Naive B cell (primary cell): ENCODE data around the gene VEGFA. TPM values are rescaled to one million over a fixed set of nuclear protein-coding genes. Genes with fewer than 3 reads are reported as not detected.
A peak's percentile ranks its signal among the peaks of the same experiment; 100 is the strongest.

ENCODE experiments used
- ATAC-seq, 2 donors: fragments of 150-1000 bp; cut with Tn5 transposase; 2 replicates each; pipeline ENCODE4 v1.10.0; 2021; ENCODE audit warnings: low read depth in 2 of 2, mild to moderate bottlenecking in 2 of 2, moderate library complexity in 2 of 2
- DNase-seq: peaks from one replicate; pipeline ENCODE4 v3.0.0; 2022
- H3K27ac Mint-ChIP-seq, 6 donors: one replicate each; pipeline ENCODE4 v1.8.0; 2020 to 2022; ENCODE audit warnings: mild to moderate bottlenecking in 6 of 6, mixed read lengths in 6 of 6, moderate library complexity in 5 of 6, inconsistent platforms in 2 of 6
- H3K27me3 Mint-ChIP-seq, 3 donors: one replicate each; pipeline ENCODE4 v1.8.0; 2021 to 2022; ENCODE audit warnings: mixed read lengths in 3 of 3, mild to moderate bottlenecking in 1 of 3
- H3K36me3 Mint-ChIP-seq, 2 donors: one replicate each; pipeline ENCODE4 v1.8.0; 2020 to 2022; ENCODE audit warnings: mixed read lengths in 2 of 2, inconsistent platforms in 1 of 2, mild to moderate bottlenecking in 1 of 2
- H3K4me1 Mint-ChIP-seq, 3 donors: one replicate each; pipeline ENCODE4 v1.8.0; 2020 to 2022; ENCODE audit warnings: mixed read lengths in 3 of 3, inconsistent platforms in 1 of 3, mild to moderate bottlenecking in 1 of 3, moderate library complexity in 1 of 3
- H3K4me3 Mint-ChIP-seq, 8 donors: one replicate each; pipeline ENCODE4 v1.8.0; 2020 to 2022; ENCODE audit warnings: mild to moderate bottlenecking in 8 of 8, mixed read lengths in 8 of 8, moderate library complexity in 8 of 8, inconsistent platforms in 2 of 8
- H3K9me3 Mint-ChIP-seq, 7 donors: one replicate each; pipeline ENCODE4 v1.8.0; 2020 to 2022; ENCODE audit warnings: mixed read lengths in 7 of 7, mild to moderate bottlenecking in 5 of 7, inconsistent platforms in 2 of 7, moderate library complexity in 1 of 7
- polyA plus RNA-seq, 6 donors: library from polyadenylated mRNA; unstranded; fragments of 300-500 nt; fragmentation: Illumina TruSeq; gene quantifications; one replicate each; pipeline ENCODE4 v1.2.3, GENCODE V29; 2021; ENCODE audit warnings: low read depth in 6 of 6

VEGFA gene
- polyA plus RNA-seq, 6 donors from 2014 or later: 0.08 to 0.70 (median 0.41) TPM; not detected in 2

DNA sequence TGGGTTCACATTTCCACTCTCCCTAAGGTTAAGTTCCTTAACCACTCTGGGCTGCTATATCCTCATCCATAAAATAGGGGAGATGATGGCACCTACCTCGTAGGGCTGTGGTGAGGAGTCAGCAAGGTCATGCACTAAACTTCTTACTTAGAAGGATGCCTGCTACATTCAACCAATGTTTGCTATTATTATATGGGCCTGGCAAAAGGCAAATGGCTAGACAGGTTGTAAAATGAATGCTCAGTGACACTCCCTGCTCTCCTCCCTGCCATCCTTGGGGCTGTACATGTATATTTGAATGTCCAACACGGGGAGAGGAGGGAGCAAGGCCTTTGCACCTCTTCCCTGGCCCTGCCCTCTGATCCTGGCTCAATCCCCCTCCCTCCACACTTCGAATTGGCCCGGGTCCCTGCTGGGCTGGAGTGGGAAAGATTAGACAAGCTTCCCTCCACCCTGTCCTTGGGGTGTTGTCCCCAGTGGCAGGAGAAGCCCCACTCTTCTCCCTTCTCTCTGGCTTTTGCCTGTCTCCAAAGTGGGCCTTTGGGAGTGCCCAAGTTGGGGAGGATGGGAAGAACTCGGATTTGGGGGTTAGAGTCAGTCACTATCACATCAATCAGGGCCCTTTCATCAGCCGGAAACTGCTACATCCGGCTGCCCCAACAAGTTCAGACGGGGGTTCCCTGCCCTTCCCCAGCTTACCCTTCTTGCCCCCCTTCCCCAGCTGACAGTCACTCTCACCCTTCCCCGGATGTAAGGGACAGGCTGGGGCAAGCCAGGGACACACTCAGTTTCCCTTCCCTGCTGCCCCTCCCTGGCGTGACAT, 36.3 kb upstream of the VEGFA start:
- peak overlapping the region in 3 of 8 donors; percentile 30 to 73 (median 57) for H3K4me3 Mint-ChIP-seq
- peaks cover 16 to 25% (median 22%) of the 10 kb centered on the region in 3 donors for H3K4me1 Mint-ChIP-seq
- ATAC-seq (peak; percentile 96 to 97), DNase-seq (peak; percentile 54)
- peaks cover 4 to 21% (median 17%) of the 10 kb centered on the region in 7 donors for H3K9me3 Mint-ChIP-seq
- H3K27me3 Mint-ChIP-seq: no peaks in the 10 kb centered on the region
- H3K27ac Mint-ChIP-seq: peak overlapping the region in 4 of 6 donors; percentile 89 to 98 (median 96)
- peaks cover 0 to 12% of the 10 kb centered on the region in 2 donors for H3K36me3 Mint-ChIP-seq

DNA sequence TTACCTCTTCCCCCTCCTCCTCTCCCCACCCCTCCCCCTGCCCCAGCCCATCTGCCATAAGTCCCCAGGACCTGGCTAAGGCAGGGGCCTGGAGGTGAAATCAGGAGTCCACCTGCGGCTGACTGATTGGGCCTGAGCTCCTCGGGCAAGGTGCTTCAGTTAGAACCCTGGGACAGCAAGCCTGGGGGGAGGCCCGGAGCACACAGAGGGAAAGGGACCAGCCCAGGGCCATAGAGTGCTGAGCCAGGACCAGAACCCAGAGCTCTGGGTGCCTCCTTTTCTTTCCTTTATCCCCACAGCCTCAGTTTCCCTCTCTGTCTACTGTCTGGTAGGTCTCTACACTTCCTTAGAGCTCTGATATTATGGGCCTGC, 35.7 kb upstream of the VEGFA start:
- Mint-ChIP-seq H3K9me3 (peaks cover 4 to 21% (median 12%) of the 10 kb centered on the region in 7 donors), H3K4me3 (peak overlapping the region in 4 of 8 donors; percentile 41 to 78 (median 58)), H3K27ac (peak overlapping the region in 4 of 6 donors; percentile 74 to 96 (median 91)), H3K36me3 (peaks cover 0 to 12% of the 10 kb centered on the region in 2 donors), H3K4me1 (peaks cover 16 to 25% (median 22%) of the 10 kb centered on the region in 3 donors), H3K27me3 (no peaks in the 10 kb centered on the region)
- DNase-seq (no peak), ATAC-seq (no peak)

GRCh38 chr6:43735642-43736199, 34.3 kb upstream of the VEGFA start:
- ATAC-seq: no peak
- Mint-ChIP-seq H3K9me3 (peaks cover 4 to 17% (median 9%) of the 10 kb centered on the region in 7 donors), H3K27ac (peak overlapping the region in 2 of 6 donors; percentile 32 to 96), H3K27me3 (no peaks in the 10 kb centered on the region), H3K36me3 (peaks cover 0 to 12% of the 10 kb centered on the region in 2 donors), H3K4me1 (peaks cover 16 to 25% (median 22%) of the 10 kb centered on the region in 3 donors), H3K4me3 (no peak overlapping the region)
- DNase-seq: no peak

DNA sequence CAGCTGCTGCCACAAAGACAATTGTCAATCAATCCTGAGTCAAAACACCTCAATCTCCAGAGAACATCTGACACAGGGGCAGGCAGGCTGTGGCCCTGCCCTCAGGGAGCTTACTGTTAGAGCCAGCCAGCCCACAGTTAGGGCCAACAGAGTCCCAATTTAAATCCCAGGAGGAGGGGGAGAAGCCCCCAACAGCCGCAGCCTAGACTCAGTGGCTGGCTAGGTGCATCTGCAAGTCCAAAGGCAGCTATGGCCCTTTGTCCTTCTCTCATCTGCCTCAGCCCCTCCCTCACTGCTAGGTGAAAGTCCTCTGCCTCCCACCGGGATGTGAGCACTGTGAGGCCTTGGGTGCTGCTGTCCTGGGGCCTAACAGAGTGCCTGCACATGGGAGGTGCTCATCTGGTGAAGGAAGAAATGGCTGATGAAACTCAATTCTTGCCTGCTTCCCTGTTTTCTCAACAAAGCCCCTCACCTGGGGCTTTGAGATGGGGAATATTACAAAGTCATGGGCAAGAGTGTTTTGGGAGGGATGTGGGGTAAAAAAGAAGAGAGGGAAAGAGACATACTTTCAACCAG, 33.7 kb upstream of the VEGFA start:
- Mint-ChIP-seq H3K27me3 (no peaks in the 10 kb centered on the region), H3K4me3 (no peak overlapping the region), H3K36me3 (peaks cover 0 to 10% of the 10 kb centered on the region in 2 donors), H3K27ac (peak overlapping the region in 1 of 6 donors; percentile 15), H3K4me1 (peaks cover 16 to 25% (median 22%) of the 10 kb centered on the region in 3 donors), H3K9me3 (peaks cover 3 to 11% (median 8%) of the 10 kb centered on the region in 7 donors)
- ATAC-seq (no peak), DNase-seq (no peak)

GRCh38 chr6:43736844-43737243, 33.2 kb upstream of the VEGFA start:
- no peak for DNase-seq
- Mint-ChIP-seq H3K27me3 (no peaks in the 10 kb centered on the region), H3K9me3 (peaks cover 0 to 5% (median 3%) of the 10 kb centered on the region in 7 donors), H3K36me3 (peaks cover 0 to 5% of the 10 kb centered on the region in 2 donors), H3K4me3 (no peak overlapping the region), H3K4me1 (peaks cover 16 to 25% (median 22%) of the 10 kb centered on the region in 3 donors), H3K27ac (peak overlapping the region in 1 of 6 donors; percentile 15)
- no peak for ATAC-seq

- Mint-ChIP-seq H3K4me1 (peaks cover 16 to 25% (median 22%) of the 10 kb centered on the region in 3 donors), H3K36me3 (no peaks in the 10 kb centered on the region), H3K27ac (peak overlapping the region in 2 of 6 donors; percentile 9 to 94), H3K27me3 (peaks cover 0 to 2% (median 0%) of the 10 kb centered on the region in 3 donors), H3K4me3 (no peak overlapping the region), H3K9me3 (no peaks in the 10 kb centered on the region)
- DNase-seq (no peak), ATAC-seq (no peak)
Measured at GRCh38 chr6:43737272-43738081, 32.5 kb upstream of the VEGFA start.

DNA sequence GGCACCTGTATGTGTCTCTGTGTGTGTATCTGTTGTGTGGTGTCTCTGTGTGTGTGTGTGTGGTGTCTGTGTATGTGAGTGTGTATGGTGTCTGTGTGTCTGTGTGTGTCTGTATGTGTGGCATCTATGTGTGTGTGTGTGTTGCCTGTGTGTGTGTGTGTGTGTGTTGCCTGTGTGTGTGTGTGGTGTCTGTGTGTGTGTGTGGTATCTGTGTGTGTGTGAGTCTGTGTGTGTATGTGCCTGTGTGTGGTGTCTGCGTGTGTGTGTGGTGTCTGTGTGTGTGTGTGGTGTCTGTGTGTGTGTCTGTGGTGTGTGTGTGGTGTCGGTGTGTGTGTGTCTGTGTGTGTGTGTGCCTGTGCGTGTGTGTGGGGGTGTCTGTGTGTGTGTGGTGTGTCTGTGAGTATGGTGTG, 31.7 kb upstream of the VEGFA start:
- H3K27me3 Mint-ChIP-seq: peaks cover 0 to 9% (median 0%) of the 10 kb centered on the region in 3 donors
- H3K4me3 Mint-ChIP-seq: no peak overlapping the region
- no peak for ATAC-seq
- no peak for DNase-seq
- H3K4me1 Mint-ChIP-seq: peaks cover 16 to 22% (median 20%) of the 10 kb centered on the region in 3 donors
- no peaks in the 10 kb centered on the region for H3K36me3 Mint-ChIP-seq
- peak overlapping the region in 4 of 6 donors; percentile 9 to 94 (median 62) for H3K27ac Mint-ChIP-seq
- no peaks in the 10 kb centered on the region for H3K9me3 Mint-ChIP-seq

DNA sequence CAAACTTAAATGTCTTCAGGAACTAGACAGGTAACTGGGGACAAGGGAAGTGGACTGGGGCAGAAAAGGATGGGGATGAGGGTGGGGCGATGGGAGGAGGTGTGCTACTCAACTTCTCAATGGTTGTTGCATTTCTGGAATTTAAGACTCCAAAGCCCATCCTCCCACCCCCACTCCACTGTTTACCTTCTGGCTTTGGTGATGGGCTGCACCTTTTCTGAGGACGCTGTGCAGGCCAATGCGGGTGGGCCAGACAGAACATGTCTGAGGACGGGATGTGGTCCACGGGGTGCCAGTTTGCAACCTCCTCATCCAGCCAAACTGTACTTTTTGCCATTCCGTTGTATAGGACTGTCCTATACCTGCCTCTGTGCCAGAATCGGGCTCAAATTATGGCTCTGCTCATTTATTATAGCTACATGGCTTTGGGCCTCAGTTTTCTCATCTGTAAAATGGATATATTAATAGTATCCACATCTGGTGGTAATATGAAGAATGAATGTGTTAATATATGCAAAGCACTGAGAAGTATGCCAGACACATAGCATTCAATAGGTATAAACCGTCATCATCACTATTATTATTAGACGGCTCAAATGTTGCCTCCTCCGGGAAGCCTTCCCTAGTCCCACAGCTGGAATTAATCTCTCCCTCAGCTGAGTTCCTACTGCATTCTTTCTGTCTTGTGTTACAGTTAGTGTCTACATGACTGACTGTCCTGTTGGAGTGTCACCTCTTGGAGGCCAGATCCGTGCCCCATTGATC, 31.0 kb upstream of the VEGFA start:
- peaks cover 0 to 14% (median 4%) of the 10 kb centered on the region in 3 donors for H3K27me3 Mint-ChIP-seq
- ATAC-seq (no peak), DNase-seq (no peak)
- peaks cover 13 to 15% (median 14%) of the 10 kb centered on the region in 3 donors for H3K4me1 Mint-ChIP-seq
- H3K4me3 Mint-ChIP-seq: no peak overlapping the region
- H3K9me3 Mint-ChIP-seq: no peaks in the 10 kb centered on the region
- H3K36me3 Mint-ChIP-seq: no peaks in the 10 kb centered on the region
- peak overlapping the region in 1 of 6 donors; percentile 10 for H3K27ac Mint-ChIP-seq

GRCh38 chr6:43739642-43740091, 30.3 kb upstream of the VEGFA start:
- ATAC-seq (no peak), DNase-seq (no peak)
- Mint-ChIP-seq H3K4me3 (no peak overlapping the region), H3K9me3 (no peaks in the 10 kb centered on the region), H3K36me3 (no peaks in the 10 kb centered on the region), H3K27ac (peak overlapping the region in 1 of 6 donors; percentile 10), H3K4me1 (peaks cover 8 to 12% (median 8%) of the 10 kb centered on the region in 3 donors), H3K27me3 (peaks cover 0 to 20% (median 10%) of the 10 kb centered on the region in 3 donors)

- peaks cover 0 to 21% (median 10%) of the 10 kb centered on the region in 3 donors for H3K27me3 Mint-ChIP-seq
- H3K4me1 Mint-ChIP-seq: peaks cover 2 to 11% (median 7%) of the 10 kb centered on the region in 3 donors
- H3K9me3 Mint-ChIP-seq: no peaks in the 10 kb centered on the region
- H3K36me3 Mint-ChIP-seq: no peaks in the 10 kb centered on the region
- DNase-seq: no peak
- no peak overlapping the region for H3K4me3 Mint-ChIP-seq
- H3K27ac Mint-ChIP-seq: no peak overlapping the region
- ATAC-seq: no peak
Measured at GRCh38 chr6:43740321-43740960, 29.6 kb upstream of the VEGFA start.

DNA sequence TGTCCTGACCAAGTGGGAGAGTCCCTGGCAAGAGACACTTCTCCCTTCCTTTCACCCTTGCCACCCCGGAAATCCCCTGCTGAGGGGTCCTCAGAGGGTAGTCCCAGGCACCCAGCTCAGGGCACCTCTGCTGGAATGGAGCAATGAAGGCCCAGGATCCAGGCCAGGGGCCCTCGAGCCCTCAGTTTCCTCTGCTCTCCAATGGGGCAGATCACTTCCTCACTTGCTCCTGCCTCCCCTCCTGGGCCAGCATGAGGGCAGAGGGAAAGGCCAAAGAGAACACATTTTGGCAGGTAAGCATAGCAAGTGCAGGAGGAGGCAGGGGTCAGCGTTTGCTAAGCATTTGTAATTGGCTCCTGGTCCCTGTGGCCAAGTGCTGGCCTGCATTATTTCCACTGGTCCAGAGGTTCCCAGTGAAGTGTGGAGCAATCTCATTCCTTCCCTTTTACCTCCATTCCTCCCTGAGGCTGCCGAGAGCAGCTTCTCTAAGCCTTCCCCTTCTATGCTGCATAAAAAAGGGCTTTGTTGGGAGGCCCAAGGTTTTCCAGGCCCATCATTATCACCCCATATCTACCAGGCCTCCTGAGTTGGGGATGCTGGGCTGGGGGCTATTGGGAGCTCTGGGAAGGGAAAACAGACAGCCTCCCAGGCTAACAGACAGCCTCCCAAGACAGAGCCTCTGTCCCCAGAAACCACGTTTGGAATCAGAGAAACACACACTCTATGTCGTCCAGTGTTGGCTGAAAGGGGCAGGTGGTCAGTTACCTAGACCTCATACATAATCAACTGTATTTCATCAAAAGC, 28.8 kb upstream of the VEGFA start:
- H3K4me1 Mint-ChIP-seq: peaks cover 0 to 11% (median 7%) of the 10 kb centered on the region in 3 donors
- no peak overlapping the region for H3K4me3 Mint-ChIP-seq
- H3K9me3 Mint-ChIP-seq: no peaks in the 10 kb centered on the region
- peaks cover 0 to 28% (median 14%) of the 10 kb centered on the region in 3 donors for H3K27me3 Mint-ChIP-seq
- H3K36me3 Mint-ChIP-seq: no peaks in the 10 kb centered on the region
- H3K27ac Mint-ChIP-seq: no peak overlapping the region
- DNase-seq: no peak
- no peak for ATAC-seq
